PC-3 (cell line): ENCODE results near the gene CFAP299.

Experiments used
- EZH2phosphoT487 ChIP-seq: fragments of 300-600 bp; sonication (generic); IDR thresholded peaks from 2 replicates; pipeline ENCODE4 v1.6.1; 2018; ENCODE audit warnings: mild to moderate bottlenecking, antibody characterized with exemption, low read length, borderline replicate concordance
- TF ChIP-seq, protein P1 (sequence below): fragments of 300-600 bp; sonication (generic); conservative IDR thresholded peaks from 2 replicates; pipeline ENCODE4 v1.5.1; 2017; ENCODE audit warnings: antibody characterized with exemption, low read depth, mild to moderate bottlenecking, low read length

DNA sequence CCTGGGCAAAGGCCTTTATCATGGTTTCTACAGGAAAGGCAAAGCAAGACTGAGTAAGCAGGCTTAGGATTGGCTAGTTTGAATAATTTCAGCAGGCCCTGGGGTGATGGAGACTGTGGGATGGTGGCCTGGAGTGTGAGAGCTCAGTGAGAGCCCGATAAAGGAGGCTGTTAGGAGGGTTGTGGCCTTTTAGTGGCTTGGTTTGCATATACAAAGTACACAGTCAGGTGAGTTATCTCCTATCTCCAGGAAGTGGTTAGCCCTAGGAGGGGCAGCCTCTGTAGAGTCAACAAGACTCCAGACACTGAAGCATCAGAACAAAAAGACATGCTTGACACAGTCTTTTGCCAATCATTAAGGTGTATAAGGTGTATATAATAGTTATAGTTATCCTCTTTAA lies 157.2 kb downstream of the CFAP299 start:
- TF ChIP-seq, protein P1, sequence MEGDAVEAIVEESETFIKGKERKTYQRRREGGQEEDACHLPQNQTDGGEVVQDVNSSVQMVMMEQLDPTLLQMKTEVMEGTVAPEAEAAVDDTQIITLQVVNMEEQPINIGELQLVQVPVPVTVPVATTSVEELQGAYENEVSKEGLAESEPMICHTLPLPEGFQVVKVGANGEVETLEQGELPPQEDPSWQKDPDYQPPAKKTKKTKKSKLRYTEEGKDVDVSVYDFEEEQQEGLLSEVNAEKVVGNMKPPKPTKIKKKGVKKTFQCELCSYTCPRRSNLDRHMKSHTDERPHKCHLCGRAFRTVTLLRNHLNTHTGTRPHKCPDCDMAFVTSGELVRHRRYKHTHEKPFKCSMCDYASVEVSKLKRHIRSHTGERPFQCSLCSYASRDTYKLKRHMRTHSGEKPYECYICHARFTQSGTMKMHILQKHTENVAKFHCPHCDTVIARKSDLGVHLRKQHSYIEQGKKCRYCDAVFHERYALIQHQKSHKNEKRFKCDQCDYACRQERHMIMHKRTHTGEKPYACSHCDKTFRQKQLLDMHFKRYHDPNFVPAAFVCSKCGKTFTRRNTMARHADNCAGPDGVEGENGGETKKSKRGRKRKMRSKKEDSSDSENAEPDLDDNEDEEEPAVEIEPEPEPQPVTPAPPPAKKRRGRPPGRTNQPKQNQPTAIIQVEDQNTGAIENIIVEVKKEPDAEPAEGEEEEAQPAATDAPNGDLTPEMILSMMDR, result no peak
- no peak for TF ChIP-seq EZH2phosphoT487
